ENCODE data around the gene TEAD3.

- TF ChIP-seq POLR2A (IDR thresholded peaks at IDR 0.05; ENCODE audit: low read length), result no peak
- TF ChIP-seq GATA1 (IDR thresholded peaks at IDR 0.05; ENCODE audit: low read depth, low read length), result no peak
Measured at GRCh38 chr6:35519313-35520015, 22.6 kb upstream of the TEAD3 start.

All from erythroblast (primary cell).